NCI-H2107 treated with DMSO at 0.1 percent for 48 hours (cell line): ENCODE data around the gene TMEM253.
A peak's percentile ranks its signal among the peaks of the same experiment; 100 is the strongest.

ENCODE experiments used
- DNase-seq: peaks from one replicate; lab custom pipeline; 2025; ENCODE audit not compliant: unreplicated experiment; lab: John Stamatoyannopoulos, UW

The TMEM253 gene

GRCh38 chr14:21100931-21101330 is at the start of gene TMEM253:
Gene TMEM253, plus strand, starts transcription at chr14:21101066. Its CDS starts 278 bp downstream, at chr14:21101344.
- DNase-seq, result no peak

DNA sequence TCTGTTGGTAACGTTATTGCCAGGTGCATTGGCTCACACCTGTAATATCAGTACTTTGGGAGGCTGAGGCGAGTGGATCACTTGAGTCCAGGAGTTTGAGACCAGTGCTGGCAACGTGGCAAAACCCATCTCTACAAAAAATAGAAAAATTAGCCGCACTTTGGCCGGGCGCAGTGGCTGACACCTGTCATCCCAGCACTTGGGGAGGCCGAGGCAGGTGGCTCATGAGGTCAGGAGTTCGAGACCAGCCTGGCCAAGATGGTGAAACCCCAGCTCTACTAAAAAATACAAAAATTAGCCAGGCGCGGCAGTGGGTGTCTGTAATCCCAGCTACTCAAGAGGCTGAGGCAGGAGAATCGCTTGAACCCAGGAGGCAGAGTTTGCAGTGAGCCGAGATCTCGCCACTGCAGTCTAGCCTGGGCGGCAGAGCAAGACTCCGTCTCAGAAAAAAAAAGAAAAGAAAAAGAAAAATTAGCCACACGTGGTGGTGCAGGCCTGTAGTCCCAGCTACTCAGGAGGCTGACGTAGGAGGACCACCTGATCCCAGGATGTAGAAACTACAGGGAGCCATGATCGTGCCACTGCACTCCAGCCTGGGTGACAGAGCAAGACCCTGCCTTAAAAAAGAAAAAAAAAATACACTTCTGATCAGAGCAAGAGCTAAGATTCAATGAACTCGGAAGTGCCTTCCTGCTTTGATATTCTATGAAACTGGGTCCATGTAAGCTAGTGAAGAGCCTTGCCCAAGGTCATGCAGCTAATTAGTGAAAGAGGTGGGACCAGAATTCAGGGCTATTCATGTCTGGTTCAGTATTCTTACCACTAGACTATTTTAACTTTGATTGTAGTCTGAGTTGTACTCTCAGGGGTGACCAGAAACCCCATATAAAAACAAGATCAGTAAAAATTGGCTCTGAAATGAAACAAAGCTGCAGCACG is 47.4 kb upstream of the TMEM253 start:
- no peak for DNase-seq

DNA sequence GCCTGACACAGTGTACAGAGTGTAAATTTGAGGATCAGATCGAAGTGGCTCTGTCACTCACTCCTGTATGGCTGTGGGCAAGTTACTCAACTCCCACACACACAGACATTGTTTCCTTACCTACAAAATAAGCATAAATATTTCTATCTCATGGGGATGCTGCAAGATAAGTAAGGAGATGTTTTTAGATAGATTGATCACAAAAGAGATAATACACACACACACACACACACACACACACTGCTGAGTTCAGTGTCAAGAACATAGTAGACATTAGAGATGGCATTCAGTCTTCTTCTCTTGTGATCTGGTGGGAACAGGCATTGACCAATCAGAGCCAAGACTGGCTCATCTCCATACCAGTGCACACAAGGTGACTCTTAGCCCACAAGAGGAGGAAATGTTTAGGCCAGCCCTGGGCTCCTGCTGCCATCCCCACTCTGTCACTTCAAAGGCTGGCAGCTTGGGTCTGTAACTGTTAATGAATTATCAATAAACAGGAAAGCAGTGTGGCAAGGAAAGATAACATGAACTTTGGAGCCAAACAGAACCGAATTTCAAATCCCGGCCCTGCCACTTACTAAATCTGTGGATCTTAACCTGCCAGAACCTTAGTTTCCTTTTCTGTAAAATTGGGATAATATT is 46.6 kb upstream of the TMEM253 start:
- no peak for DNase-seq

- no peak for DNase-seq
Measured at GRCh38 chr14:21054768-21055145, 46.1 kb upstream of the TMEM253 start.

DNA sequence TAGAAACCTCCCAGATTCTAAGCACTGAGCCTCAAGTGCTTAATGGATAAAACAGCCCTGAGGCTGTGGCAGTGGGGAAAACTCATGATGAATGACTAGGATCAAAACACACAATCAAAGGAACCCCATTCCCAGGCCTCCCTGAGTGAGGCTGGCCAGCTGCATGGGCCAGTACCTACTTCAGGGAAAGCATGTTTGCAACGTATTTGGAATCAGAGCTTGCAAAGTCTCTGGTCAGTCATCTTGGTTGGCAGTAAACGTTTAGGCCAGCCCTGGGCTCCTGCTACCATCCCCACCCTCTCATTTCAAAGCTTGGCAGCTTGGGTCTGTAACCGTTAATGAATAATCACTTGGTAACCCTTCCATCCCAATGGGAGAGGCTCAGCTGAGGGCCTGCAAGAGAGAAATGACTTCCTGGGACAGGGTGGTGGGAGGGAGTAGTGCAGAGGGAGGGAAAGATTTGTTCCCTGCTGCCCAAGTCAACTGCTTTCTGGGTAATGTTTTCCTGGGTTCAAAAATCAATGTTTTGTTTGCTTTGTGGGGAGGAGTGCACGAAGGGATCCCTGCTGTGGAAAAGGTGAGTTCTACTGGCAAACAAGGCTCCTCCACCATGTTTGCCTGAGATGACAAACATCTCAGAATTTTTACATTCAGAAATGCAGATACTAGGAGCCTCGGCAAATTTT is 45.3 kb upstream of the TMEM253 start:
- DNase-seq, result no peak

DNA sequence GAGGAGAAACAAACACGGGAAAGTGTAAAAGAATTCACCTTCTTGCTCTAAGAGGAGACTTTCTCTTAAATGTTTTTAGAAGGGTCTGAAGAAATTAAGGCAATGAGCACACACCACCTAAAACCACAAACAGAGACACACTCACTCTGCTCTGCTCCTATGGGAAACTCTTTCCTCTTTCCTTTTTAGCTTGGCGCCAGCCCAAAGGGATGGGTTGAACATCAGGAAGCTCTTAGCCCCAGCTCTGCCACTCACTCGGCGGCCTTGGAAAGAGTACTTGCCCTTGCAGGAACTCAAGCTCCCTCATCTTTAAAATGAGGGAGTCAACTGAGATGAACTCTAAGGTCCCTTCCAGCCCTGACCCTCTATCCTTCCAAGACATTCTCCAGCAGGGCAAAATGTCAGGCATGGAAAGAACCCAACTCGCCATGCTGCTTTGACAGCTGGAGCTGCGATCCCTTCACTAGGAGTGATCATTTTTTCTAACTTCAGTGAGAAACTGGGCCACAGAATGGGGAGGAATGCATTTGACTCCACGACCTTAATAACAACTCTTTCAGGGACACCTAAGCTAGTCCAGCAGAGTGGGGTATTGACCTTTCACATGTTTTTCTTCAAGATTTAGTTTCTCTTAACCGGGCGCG is 44.2 kb upstream of the TMEM253 start:
- no peak for DNase-seq

DNA sequence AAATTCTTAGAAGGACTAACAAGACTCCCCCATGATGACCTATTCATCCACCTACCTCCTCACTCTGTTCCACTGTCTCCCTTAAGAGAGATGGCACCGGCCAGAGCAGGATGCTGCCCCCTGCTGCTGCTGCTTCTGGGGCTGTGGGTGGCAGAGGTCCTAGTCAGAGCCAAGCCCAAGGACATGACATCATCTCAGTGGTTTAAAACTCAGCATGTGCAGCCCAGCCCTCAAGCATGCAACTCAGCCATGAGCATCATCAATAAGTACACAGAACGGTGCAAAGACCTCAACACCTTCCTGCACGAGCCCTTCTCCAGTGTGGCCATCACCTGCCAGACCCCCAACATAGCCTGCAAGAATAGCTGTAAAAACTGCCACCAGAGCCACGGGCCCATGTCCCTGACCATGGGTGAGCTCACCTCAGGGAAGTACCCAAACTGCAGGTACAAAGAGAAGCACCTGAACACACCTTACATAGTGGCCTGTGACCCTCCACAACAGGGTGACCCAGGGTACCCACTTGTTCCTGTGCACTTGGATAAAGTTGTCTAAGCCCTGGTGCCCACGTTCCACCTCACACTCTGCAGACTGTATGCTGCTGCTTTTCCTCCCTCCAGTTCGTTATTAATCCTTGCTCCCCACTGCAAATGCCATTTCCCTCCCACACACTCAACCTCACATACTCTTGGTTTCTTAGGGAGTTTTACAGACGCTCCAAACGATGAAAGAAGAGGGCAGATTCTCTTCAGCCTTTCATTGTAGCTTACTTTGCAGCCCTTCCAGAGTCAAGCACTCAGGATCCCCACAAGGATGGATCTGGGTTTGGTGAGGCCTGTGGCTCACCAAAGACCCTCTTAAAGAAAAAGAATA is 42.8 kb upstream of the TMEM253 start, which contains the start of gene RNASE8:
TSS of gene RNASE8 (plus strand) at position 20 of the 873 bp plus-strand sequence. CDS start at position 91, 71 bp downstream.
- no peak for DNase-seq

DNA sequence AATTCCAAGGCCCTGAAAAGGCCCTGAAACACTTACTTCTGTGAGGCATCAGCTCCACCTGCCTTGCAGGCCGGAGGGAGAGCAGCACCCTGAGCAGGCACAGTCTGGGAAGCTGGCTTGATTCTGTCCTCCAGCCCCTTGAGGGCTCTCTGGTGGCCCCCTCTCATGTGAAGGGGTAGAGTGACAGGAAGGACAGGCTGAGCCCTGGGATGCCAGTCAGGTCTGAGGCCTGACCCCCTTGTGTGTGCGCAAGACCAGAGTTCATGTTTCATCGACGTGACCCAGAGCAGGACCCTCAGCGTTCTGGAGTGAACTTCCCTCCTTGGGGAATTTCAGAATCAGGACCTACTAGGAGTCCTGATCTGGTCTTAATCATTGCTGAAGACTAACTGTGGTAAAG is 42.0 kb upstream of the TMEM253 start:
- no peak for DNase-seq

DNA sequence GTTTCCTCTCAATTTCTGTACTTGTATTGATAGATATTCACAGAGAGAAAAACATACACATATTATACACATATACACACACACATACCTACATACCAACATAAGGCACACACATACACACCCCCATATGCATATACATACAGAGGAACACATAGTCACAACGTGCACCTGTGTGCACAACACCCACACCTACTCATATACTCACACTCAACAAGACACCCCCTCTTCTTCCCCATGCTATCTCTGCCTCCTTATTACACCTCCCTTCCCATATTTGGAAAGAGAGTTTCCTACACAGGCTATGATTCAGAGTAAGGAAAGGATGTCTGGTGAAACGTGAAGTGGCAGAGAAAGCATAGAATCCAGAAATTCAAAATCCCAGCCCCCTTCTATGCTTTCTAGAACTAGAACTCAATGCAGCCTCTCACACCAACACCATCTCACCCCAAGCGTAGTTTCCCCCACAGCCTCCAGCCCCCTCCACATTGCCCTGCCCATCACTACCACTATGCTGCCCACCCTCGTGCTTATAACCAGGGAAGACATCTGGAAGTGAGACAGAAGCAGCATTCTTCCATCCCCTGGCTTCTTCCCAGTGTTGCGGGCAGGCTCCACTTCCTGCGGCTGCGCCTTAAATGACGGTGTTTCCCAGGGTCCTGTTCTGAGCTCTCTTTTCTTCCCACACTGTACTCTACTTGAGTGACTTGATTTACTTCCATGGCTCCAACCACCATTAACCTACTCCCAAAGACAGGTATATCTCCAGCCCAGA is 40.8 kb upstream of the TMEM253 start:
- DNase-seq, result no peak

DNA sequence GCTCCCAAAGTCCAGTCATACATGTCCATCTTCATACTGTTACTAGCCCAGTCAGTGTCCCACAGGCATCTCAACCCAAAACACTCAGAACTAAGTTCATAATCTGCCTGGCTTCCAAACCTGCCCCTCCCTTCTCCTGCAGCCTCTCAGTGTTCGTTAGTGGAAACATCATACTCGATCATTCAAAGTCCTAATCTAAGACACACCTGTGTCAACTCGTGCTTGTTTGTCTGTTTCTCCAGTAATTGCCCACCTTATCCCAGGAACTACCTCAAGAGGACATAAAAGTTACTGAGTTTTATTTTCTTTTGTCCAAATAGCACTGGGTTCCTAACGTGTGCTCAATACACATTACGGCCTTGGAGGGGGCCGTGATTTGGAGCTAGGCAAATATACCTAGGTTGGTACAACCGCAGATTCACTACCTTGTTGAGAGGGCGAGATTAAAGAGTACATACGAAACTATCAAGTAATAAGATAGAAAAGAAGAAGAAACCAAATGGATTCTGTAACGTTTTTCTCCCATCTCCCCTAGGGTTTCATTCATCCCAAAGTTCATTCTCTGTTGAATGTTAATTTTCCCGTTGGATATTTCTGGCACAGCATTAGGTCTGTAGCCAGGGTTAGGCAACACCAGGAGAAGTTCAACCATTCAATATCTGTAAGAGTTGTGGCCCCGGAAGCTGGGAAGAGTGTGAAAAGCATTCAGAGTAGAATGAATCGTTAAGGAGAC is 40.1 kb upstream of the TMEM253 start:
- no peak for DNase-seq

- no peak for DNase-seq
Measured at GRCh38 chr14:21061347-21061668, 39.6 kb upstream of the TMEM253 start.

- DNase-seq, result no peak
Measured at GRCh38 chr14:21063479-21063878, 37.4 kb upstream of the TMEM253 start.

DNA sequence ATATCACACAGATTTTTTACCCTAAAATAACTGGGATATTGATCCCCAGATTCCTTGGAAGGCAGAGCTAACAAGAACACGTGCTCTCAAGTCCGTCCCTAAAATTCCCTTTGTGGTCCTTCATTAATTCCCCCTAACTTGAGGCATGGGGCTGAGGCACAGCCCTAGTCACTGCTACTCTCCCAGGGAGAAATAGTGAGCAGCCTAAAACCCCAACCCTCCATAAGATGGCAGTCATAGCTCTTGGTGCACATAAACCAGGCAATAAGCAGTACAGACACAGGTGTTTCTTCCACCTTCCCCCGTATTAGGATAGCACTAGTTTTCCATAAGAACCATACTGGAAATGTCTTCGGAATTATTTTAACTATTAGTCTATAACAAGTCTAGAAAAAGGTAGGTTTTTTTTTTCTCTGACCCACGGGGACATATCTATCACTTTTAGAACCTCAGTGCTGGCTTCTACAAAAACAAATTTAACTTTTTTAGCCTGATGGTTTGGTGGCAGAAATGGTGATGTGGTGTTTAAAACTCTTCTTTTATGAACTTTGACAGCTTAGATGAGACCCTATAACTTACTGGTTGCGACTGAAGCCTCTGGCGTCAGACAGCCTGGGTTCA is 33.9 kb upstream of the TMEM253 start:
- peak; percentile 81 for DNase-seq

- peak; percentile 89 for DNase-seq
Measured at GRCh38 chr14:21068521-21069387, 32.1 kb upstream of the TMEM253 start.

DNA sequence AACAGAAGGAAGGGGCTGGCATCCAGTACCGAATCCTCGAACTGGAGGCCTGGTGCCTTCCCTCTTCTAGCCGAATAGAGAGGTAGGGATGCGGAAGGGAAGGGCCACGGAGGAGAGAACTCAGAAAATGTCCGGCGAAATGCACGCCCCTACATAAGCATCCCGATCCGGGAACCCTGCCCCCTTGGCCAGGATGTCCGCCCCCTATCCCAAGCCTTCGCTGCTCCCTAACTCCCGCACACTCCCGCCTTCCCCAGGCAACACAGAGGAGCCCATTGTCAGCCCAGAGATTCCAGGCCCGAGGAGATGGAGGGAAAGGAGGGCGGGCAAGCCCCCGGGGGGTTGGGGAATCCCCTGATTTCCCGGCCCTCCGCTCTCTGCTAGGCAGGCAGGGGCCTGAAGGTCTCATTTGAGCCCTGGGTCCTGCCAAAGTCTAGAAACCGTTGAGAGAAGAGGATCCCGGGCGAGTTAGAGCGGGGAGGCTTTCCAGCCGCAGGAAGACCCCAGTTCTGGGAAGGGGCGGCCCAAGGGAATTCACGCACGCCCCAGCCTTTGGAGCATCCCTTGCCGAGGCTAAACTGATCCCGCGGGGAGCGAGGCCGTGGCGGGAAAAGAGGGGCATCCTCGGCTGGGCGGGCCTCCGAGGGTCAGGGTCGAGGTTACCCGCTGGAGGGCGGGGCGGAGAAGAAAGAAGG is 31.3 kb upstream of the TMEM253 start:
- DNase-seq, result no peak

DNA sequence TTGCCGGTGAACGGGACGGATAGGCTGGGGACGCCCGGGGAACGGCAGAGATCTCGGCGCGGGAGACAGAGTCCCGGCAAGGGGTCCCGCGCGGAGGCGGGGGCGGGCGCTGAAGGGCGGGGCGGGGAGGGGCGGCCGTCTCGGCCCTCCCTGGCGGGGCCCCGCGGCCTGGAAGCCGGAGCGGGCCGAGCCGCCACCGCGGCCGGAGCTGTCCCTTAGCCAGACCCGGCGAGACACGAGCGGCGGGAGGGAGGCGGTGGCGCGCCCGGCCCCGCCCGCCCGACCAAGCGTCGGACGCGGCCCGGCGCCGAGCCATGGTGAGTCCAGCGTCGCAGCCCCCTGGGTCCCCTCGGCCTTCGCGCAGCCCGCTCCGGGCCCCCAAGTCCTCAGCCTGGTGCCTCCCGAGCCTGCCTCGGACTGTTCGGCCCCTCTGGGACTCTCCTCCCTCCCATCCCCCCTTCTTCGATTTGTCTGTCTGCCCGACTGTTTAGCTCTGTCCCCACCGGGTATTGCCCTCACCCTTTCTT is 30.7 kb upstream of the TMEM253 start, which contains the start of gene ARHGEF40:
TSS of gene ARHGEF40 (plus strand) at position 222 of the 527 bp plus-strand sequence. CDS start at position 315, 93 bp downstream.
- no peak for DNase-seq
